ENCODE data around the gene LLPH.

Gene LLPH

DNA sequence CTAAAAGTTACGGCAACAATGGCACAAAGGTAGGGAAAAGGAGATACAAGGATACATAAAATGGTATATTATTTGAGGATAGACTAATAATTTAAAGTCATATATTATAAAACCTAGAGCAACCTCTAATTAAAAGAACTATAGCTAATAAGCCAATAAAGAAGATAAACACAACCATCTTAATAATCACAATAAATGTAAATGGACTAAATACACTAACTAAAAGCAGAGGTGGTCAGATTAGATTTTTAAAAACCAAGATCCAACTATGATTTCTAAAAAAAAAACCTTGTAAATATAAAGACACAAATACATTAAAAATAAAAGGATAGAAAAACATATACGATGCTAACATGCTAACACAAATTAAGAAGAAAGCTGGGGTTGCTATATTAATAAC lies 10.7 kb upstream of the LLPH start:
- no peak for DNase-seq

DNA sequence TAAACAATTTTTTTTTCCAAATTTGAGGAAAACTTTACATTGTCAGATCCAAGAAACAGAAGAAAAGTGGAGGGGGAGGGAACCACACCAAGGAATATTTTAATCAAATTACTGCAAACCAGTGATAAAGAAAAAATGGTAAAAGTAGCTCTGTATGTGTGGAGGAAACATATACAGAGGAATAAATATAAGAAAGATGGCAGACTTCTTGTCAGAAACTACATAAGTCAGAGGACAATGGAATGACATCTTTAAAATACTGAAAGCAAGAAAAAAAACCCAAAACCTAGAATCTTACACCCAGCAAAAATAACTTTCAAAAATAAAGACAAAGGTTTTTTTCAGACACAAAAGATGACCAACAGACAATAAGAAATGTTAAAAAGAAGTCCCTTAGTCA lies 10.2 kb upstream of the LLPH start:
- DNase-seq, result no peak

GRCh38 chr12:66139328-66139727 lies 8.8 kb upstream of the LLPH start:
- no peak for DNase-seq

DNA sequence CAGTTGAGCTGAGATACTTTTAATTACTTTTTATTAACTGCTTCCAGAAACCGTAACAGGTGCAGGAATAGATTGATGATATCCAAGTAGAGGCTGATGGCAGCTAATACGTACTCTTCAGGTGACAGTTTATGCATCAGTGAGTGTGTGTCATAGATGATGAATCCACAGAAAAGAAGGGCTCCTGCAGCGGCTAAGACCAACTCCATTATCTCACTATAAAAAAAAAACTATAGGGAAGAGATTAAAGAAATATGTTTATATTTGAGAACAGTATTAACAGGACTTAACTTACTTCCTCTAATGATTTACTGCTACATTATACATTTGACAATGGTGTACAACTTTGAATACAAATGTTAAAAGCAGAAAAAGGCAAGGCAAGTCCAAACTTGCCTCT lies 7.4 kb upstream of the LLPH start:
- DNase-seq, result no peak

- DNase-seq, result no peak
Observed at GRCh38 chr12:66132408-66132807, 1.9 kb upstream of the LLPH start.

GRCh38 chr12:66131067-66131688 lies 628 bp upstream of the LLPH start:
- no peak for DNase-seq

DNA sequence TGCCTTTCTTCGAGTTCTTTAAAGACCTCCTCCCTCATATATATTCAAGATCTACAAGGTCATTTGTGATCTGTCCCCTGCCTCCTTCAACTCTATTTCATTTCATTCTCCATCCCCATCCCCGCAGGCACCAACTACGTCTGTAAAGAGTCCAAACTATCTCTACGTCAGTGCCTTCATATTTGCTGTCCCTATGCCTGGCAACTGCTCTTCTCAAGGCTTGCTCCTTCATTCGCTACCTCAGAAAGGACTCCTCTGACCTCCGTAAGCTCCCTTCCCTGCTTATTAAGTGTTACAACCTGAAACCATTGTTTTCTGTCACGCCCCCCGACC lies 650 bp downstream of the LLPH start:
- DNase-seq, result no peak

- DNase-seq, result no peak
Observed at GRCh38 chr12:66127650-66128049, 2.9 kb downstream of the LLPH start.

GRCh38 chr12:66120477-66120876 lies 10.1 kb downstream of the LLPH start:
- DNase-seq, result no peak

DNA sequence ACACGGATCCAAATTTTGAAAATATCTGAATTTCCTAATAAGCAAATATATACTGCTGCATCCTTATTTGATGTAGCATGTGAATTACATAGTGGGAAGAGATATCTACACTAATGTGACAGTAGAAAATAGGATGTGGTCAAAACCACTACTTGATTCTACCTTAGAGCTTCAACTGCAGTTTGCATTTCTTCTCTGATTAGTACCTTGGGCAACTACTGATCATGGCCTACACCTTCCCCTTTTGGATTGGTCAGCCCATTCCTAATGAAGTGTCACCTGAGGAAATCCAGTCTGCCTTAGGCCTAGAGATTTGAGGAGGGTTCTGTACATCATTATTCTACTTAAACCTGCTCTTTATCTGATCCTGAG lies 10.7 kb downstream of the LLPH start:
- DNase-seq, result no peak

DNA sequence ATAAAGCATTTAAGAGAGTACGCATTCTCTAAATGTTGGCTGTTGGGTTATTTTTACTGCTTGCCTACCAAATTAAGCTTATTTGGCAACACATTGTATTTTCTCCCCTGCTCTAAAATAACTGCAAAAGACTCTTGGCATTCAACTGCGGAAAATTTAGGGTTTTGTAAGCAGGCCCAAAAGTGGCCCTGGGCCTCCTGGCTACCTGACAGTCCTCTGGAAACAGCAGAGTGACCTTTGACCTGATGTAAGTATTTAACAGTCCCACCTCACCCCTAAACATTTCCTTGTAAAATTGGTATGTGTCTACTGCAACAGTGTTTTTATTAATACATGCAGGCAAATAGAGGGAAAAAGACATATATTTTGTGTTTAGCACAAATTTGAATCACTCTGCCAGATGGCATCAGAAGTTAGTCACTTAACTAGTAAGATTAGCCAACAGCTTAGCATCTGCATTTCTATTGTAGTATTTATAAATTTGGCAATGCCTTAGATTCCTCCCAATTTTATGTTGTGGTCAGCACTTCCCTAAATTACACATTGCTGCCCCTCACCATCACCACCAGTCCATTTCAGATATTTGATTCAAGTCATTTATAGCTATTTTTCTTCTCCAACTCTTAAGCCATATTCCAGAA lies 11.2 kb downstream of the LLPH start:
- DNase-seq, result no peak

- DNase-seq, result no peak
Observed at GRCh38 chr12:66118240-66118891, 12.2 kb downstream of the LLPH start.

DNA sequence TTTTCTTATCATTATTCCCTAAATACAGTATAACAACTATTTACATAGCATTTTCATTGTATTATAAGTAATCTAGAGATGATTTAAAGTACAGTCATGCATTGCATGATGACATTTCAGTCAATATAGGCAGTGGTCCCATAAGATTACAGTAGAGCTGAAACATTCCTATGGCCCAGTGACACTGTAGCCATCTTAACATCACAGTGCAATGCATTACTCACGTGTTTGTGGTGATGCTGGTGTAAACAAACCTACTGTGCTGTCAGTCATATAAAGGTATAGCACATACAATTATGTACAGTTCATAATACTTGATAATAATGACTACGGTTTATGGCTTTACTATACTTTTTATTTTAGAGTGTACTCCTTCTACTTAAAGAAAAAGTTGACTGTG lies 13.3 kb downstream of the LLPH start:
- no peak for DNase-seq

DNA sequence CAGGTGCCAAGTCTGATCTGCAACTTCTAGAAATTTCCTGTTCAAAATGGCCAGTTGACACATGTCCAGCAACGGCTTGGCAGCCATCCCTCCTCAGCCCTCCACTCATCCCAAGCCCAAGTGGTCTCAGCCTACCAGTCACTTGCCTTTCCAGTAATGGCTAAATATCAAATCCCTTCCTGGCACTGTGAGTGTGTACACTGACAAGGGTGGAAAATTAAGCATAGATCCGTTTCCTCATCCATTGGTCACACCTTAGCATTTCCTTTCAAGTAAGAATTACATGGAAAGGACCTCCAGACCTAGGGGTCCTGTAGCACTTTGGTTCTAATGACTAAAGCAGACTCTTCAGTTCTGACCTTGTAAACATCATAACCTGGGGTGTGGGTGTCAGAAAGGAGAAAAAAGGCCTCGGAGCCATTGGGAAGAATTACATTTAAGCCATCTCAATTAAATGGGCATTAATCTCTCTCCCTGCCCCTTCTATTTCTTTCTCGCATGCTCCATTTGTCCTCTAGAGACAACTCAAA lies 15.4 kb downstream of the LLPH start:
- no peak for DNase-seq

- no peak for DNase-seq
Observed at GRCh38 chr12:66113471-66113870, 17.1 kb downstream of the LLPH start.

- DNase-seq, result no peak
Observed at GRCh38 chr12:66111605-66112004, 18.9 kb downstream of the LLPH start.

DNA sequence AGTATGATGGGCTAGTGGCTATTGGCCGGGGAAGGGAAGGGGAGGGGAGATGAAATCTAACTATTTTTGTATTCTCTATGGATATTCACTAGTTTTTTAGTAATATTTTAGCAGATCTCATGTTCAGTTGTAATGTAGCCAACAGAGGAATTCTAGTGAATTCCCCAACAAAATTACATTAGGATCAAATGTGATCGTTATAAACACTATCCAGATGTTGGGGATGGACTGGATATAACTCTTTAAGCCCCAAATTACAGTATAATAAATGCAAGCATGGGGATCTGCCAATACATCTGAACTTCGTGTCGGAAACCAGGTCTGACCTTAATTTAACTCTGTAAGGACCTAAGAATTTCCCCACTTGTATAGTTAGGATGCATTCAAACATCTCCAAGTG lies 21.5 kb downstream of the LLPH start:
- DNase-seq, result no peak

GRCh38 chr12:66108386-66108785 lies 22.2 kb downstream of the LLPH start:
- no peak for DNase-seq

DNA sequence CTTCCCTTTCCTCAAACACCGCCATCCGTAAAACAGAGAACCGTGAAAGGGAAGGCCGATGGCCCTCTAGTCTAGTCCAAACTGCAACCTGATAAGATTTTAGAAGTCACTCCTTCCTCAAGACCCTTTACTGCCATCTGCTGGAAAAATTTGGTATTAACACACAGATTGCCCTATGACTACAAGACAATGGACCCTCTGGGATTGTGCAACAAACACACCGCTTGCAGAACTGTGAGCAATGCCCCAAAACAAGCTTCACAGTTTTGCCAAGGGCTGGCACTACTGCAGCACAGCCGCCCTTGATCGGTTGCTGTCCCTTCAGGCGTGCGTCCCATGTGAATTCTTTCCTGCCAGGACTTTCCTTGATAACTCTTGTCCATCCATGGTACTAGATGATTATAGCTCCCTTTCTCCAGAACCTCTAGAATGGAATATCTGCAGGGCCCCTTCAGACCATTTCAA lies 23.1 kb downstream of the LLPH start:
- peak in 2 of 4 experiments; percentile 0 to 3 for DNase-seq

GRCh38 chr12:66103016-66103913 lies 27.3 kb downstream of the LLPH start:
- no peak for DNase-seq

GRCh38 chr12:66092559-66093269 lies 37.8 kb downstream of the LLPH start:
- DNase-seq, result no peak

DNA sequence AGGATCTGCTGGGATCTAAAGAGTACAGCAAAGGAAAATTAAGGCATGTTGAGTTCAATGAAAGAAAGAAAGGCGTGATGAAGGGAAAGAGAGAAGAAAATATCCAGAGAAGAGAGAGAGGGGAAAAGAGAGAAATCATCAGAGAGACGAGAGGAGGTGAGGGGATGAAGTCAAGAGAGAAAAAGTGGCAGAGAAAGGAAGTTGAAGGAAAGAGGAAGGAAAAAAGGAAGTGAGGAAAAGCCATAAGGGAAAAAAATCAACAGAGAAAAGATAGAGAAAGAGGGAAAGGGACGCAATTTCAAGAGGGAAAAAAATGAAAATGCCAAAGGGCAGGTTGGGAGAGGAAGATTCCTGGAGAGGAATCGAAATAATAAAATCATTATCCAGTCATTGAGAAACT lies 40.4 kb downstream of the LLPH start:
- DNase-seq, result no peak
